GM10248 (cell line): ENCODE results near the gene ZNF474.
A peak's percentile ranks its signal among the peaks of the same experiment; 100 is the strongest.

Experiments used
- CTCF ChIA-PET: fragments of 300-600 bp; sonication (Branson Sonifier 250); formaldehyde crosslinking; extraction: SDS; loops from one replicate; lab custom pipeline; 2021; ENCODE audit warnings: antibody characterized with exemption; lab: Yijun Ruan, JAX
- POLR2A ChIA-PET: fragments of 350-650 bp; sonication (Branson Sonifier 250); formaldehyde crosslinking; extraction: SDS; loops from one replicate; lab custom pipeline; 2020; ENCODE audit warnings: antibody characterized with exemption; lab: Yijun Ruan, JAX
- DNase-seq: peaks from one replicate; pipeline ENCODE4 v3.0.0; 2012; ENCODE audit errors: extremely low spot score
- CTCF ChIP-seq: IDR thresholded peaks from 2 replicates; pipeline ENCODE4 v1.5.1; 2012; ENCODE audit warnings: mild to moderate bottlenecking, low read depth; ENCODE audit errors: extremely low read depth, missing control alignments, control extremely low read depth

The ZNF474 gene

GRCh38 chr5:122187426-122187825, 58.1 kb downstream of the ZNF474 start:
- ChIA-PET POLR2A (no interaction called here), CTCF (interaction anchor here (1.1 kb wide), 1 partner anchor 230 kb away, joined by 3 read pairs; no protein-coding TSS in a partner anchor)
- DNase-seq = no peak
- TF ChIP-seq CTCF = no peak

GRCh38 chr5:122190156-122190555, 60.8 kb downstream of the ZNF474 start:
- no peak for DNase-seq
- TF ChIP-seq CTCF = no peak
- CTCF ChIA-PET = interaction anchor here (1.1 to 8.5 kb wide), 6 partner anchors 9 to 225 kb away, joined by 3 to 81 read pairs (median 4); no protein-coding TSS in a partner anchor
- POLR2A ChIA-PET = no interaction called here

- ChIA-PET CTCF (interaction anchor here (1.4 to 8.5 kb wide), 3 partner anchors 9 to 223 kb away, joined by 3 to 81 read pairs (median 5); no protein-coding TSS in a partner anchor), POLR2A (no interaction called here)
- DNase-seq = peak; percentile 26
- peak; percentile 71 for TF ChIP-seq CTCF
Measured at GRCh38 chr5:122192497-122193496, 63.5 kb downstream of the ZNF474 start.

- ChIA-PET CTCF (interaction anchor here (0.8 to 8.5 kb wide), 28 partner anchors 8 to 1021 kb away, joined by 3 to 81 read pairs (median 4); no protein-coding TSS in a partner anchor), POLR2A (no interaction called here)
- DNase-seq = no peak
- peak; percentile 41 for TF ChIP-seq CTCF
Measured at GRCh38 chr5:122195802-122196394, 66.6 kb downstream of the ZNF474 start.

- DNase-seq = no peak
- CTCF ChIA-PET = interaction anchor here (1.2 to 3.5 kb wide), 3 partner anchors 10 to 216 kb away, joined by 3 to 9 read pairs (median 4); no protein-coding TSS in a partner anchor
- POLR2A ChIA-PET = no interaction called here
- no peak for TF ChIP-seq CTCF
Measured at GRCh38 chr5:122199146-122199545, 69.8 kb downstream of the ZNF474 start.

- ChIA-PET POLR2A (no interaction called here), CTCF (interaction anchor here (1.1 to 3.5 kb wide), 3 partner anchors 12 to 357 kb away, joined by 3 to 9 read pairs (median 3); no protein-coding TSS in a partner anchor)
- no peak for DNase-seq
- no peak for TF ChIP-seq CTCF
Measured at GRCh38 chr5:122200450-122200849, 71.1 kb downstream of the ZNF474 start.
